NCI-H524 (cell line): ENCODE measurements around the gene PRPF8.

Experiments used
- DNase-seq, 2 experiments: peaks; one replicate each; lab custom pipeline; 2025; lab: John Stamatoyannopoulos, UW

The PRPF8 gene

DNA sequence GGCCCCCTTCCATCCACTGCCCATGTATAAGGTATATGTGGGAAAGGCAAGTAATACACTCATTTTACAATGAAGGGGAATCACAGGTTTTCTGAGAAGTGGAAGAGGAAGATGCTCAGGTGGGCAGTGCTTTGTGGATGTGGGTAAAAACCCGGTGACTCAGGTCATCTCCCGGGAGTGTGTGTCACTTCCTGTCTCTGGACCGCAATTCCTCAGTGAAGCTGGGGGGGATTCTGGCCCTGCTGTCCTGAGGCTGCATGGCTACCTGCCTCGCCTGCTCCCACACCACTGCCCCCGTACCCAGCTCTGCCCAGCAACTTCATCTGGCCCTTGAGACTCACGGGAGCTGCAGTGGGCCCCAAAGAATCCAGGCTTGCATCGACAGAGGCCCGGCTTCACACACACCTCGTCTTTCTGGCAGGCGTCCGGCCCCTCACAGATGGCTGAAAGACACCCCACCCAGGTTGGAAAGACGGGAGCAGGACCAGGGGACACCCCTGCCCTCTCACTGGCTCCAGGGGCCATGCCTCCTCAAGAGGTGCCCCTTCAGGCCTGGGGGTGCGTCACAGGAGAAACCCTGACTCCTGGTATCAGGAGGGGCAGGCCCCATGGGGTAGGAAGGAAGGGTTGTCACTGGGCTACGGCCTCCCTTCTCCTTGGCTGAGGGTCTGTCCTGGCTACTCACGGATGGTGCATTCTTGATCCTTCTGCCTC is 40.0 kb downstream of the PRPF8 start:
- no peak for DNase-seq

DNA sequence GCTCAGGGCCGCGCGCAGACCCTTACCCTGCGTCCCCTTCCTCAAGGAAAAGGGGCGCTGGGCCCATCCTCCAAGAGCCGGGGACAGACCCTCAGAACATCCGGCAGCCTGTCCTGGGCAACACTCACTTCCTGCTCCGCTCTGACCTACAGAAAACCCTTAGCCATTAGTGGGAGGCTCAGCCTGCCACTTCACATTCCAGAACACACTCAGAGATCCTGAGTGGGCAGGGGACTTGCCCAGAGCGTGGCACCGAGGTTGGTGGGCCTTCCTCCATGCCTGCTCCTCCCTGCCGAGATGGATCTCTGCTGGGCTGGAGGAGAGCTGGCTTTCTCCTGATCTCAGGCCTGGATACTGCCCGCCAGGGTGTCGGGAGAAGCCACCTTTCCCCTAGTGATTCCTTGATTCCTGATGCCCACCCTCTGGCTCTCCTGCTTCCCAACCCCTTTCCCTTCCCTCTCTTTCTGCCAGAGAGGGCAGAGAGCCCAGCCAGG is 40.6 kb downstream of the PRPF8 start:
- DNase-seq = no peak

DNA sequence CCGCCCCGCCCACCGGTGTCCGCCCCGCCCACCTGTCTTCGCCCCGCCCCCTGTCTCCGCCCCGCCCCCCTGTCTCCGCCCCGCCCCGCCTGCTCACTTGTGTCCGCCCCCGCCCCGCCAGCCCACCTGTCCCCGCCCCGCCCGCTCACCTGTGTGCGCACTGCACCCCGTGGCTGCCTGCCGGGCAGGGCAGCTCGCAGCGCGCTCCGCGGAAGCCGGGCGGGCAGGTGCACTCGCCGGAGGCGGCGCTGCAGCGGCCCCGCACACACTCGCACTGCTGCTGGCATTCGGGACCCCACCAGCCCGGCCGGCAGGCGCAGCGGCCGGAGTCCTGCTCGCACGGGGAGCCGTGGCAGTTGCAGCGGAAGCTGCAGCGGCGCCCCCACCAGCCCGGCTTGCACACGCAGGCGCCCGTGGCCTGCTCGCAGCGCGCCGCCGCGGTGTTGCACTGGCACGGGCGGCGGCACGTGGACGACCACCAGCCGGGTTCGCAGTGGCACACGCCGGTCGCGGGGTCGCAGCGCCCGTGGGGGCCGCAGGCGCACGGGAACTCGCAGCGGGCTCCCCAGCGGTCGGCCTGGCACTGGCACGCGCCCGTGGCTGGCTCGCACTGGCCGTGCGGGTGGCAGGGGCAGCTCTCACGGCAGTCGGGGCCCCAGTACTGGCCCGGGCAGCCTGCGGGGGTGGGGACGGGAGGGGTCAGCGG is 41.2 kb downstream of the PRPF8 start:
- peak in 1 of 2 experiments; percentile 49 for DNase-seq

DNA sequence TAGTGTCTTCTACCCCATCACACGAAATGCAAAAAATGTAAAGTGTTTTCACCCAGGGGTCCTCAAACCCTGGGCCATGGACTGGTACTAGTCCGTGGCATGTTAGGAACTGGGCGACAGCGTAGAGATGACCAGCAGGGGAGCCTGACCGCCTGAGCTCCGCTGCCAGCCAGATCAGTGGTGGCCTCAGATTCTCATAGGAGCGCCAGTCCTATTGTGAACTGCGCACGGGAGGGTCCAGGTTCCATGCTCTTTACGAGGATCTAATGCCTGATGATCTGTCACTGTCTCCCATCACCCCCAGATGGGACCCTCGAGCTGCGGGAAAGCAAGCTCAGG is 43.6 kb downstream of the PRPF8 start:
- DNase-seq = no peak

DNA sequence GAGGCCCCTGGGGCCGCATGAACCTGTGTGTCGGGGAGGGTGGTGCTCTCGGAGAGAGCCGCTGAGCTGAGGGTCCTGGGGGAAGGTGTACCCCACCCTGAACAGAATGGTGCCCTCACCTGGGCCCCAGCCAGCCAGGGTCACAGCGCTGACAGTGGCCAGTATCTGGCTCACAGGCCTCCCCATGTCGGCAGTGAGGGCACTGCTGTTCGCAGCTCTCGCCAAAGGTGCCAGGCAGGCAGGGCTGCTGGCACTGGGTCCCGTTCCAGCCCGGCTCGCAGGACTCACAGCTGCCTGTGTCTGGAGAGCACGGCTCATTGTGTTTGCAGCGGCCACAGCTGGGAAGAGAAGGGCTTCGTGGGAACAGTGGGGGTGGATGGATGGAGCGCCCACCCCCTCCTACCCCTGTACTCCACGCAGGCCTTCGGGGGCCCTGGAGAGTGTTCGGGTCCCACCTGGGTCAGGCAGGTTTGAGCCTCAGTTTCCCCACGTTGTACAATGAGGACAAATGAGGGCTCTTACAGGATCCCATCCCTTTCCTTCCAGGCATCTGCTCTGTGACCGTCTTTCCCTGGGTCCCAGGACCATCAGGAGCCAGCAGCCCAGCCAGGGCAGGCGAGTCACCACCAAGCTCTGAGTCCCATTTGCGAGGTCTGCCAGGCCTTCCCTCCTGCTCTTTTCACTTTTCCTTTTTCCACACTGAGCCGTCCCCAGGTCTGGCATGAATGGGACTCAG is 44.2 kb downstream of the PRPF8 start:
- peak in 1 of 2 experiments; percentile 15 for DNase-seq

DNA sequence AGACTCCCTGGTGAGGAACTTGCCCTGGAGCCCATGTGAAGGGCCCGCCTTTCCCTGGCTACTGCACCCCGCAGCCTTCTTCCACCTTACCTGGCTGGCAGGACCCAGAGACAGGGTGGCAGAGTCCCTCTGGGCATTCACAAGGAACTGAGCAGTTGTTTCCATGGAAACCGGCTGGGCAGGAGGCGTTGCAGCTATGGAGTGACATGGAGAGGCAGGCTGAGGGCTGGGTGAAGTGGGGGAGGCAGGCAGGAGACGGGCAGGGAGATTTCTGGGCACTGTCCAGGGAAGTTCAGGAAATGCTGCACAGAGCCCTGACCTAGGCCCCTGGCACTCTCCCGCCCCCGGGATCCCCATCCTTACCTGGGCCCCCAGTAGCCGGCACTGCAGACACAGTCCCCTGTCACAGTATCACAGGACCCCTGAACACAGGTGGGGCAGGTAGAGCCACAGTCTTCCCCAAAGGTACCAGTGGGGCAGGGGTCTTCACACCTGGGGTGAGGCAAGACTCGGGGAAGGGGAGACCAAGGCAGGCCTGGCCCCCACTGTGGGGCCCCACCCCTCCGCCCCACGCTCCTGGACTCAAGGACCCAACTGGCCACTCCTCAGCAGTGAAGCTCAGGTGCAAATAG is 45.0 kb downstream of the PRPF8 start:
- DNase-seq = peak; percentile 15 to 33

DNA sequence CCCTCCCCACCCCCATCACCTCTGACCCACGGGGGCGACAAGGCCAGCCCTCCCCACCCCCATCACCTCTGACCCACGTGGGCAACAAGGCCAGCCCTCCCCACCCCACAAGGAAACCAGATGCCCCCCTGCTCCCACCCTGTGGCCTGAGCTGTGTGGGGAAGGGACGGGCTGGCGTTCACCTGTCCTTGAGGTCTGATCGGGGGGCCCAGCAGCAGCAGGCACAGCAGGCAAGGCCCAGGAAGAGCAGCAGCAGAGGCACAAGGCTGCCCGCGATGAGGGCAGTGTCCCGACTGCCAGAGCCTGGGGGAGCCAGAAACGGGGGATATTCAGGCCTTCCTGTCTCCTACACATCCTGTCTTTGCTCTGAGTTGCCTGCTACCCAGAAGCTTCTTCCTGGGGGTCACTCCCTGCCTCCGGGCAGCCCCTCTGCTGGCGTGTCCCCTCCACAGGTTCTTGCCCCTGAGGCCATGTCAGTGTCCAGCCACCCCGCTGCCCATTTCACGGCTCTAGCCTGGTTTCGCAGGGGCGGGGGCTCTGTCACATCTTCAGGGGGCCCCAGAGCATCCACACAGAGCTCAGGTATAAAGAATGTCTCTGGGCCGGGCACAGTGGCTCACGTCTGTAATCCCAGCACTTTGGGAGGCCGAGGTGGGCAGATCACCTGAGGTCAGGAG is 45.9 kb downstream of the PRPF8 start:
- no peak for DNase-seq

DNA sequence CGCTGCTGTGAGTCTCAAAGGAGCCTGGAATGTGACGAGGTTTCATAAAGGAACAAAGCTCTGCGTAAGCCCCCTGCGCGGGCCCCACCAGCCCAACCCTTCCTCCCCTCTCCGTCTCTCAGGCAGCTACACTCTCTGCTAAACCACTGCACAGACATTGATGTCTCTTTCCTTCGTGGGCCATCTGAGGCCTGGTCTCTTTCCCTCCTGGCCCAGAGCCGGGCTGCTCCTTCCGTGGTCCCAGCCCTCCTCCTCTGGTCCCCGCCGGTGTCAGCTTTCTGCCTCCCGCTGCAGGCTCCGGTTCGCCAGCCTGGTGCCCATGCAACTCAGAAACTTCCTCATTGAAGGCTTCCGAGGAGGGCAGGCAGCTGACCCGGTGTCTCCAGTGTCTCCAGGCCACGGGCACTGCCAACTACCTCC is 46.5 kb downstream of the PRPF8 start:
- DNase-seq = no peak

DNA sequence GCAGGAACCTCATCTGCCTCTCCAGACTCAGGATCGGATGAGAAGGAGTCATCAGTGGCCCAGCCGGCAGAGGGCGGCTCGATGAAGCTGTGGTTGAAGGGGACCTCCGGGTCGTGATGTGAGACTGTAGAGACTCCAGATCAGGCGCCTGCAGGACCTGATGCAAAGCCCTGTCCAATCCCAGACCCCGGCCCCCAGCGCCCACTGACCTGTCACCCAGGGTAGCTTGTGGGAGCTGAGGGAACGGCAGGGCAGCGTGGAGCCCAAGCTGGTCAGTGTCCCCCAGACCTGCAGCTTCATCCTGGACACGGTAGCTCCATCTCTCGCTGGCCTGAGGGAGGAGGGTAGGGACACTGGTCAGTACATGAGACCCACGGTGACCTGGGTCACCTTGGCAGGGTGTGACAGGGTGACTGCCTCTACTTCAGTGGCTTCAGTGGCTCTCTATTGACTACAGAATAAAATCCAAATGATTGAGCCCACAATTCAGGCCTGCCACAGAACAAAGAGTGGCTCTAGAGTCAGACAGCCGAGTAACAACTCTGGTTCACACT is 47.9 kb downstream of the PRPF8 start:
- no peak for DNase-seq

DNA sequence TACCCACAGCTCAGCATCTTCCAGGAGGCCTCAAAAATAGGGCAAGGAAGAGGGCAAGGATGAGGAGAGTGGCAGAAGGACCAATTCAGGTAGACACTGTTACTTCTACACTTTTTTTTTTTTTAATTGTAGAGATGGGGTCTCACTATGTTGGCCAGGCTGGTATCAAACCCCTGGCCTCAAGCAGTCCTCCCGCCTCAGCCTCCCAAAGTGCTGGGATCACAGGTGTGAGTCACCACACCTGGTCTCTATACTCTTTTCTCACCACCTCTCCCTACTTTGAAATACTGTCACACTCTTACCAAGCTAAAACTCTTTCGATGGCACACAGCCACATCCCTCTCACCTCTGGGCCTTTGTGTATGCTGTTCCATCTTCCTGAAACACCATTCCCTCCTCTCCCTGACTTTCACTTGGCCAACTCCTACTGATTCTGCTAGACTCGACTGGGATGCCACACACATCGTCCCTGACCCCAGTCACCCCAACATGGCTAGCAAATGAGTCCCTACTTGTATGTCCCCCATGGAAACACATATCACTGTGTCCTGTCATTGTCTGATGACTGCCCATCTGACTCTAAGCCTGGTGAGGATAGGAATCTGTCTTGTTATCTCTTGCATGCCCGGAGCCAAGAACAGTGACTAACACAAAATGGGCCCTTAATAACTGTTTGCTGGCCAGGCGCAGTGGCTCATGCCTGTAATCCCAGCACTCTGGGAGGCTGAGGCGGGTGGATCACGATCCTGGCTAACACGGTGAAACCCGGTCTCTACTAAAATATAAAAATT is 48.8 kb downstream of the PRPF8 start:
- DNase-seq = no peak

DNA sequence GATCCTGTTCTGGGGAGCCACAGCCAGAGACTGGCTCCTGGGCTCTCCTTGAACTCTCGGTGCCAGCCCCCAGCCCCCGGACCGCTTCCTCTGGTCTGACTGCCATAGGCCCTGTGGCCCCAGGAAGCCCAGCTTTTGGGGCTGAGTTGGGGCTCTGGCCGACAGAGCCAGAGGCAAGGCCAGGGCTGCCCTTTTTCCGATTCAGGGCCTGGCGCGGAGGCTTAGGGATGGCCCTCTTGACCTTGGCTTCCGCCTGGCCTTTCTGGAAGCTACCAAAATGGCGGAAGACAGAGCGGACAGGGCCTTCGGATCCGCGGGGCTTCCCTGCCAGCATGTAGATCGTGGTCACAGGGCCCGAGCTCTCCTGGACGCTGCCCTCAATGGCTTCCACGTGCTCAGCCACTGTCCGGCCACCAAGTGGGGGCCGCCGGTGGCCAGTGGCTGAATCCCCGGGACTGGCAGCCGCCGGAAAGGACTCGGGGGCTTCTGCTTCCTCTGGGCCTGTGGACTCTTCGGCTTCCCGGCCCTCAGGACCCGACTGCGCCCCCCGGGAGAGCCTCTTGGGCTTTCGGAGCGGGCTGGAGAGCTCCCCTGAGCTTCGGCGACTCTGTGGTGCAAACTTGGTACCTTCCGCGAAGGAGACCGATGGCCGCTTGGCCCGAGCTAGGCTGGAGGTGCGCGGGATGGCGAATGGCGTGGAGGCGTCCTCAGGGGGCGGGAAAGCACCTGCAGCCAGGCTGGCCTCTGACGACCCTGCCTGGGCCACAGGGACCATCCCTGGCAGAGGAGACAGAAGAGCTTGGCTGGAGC is 49.6 kb downstream of the PRPF8 start:
- no peak for DNase-seq

DNA sequence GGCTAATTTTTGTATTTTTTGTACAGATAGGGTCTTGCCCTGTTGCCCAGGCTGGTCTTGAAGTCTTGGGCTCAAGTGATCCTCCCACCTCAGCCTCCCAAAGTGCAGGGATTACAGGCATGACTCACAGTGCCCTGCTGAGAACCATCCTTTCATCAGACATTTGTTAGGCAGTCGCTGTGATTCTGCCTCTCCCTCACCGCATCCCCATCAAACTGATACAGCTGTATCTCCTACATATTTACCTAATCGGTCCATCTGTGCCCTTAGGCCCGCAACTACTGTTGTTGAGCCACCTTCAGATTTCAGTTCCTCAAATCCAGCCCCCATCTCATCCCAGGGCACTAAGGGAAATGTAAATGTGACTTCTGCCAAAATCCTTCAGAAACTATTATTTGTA is 54.0 kb downstream of the PRPF8 start:
- DNase-seq = no peak

DNA sequence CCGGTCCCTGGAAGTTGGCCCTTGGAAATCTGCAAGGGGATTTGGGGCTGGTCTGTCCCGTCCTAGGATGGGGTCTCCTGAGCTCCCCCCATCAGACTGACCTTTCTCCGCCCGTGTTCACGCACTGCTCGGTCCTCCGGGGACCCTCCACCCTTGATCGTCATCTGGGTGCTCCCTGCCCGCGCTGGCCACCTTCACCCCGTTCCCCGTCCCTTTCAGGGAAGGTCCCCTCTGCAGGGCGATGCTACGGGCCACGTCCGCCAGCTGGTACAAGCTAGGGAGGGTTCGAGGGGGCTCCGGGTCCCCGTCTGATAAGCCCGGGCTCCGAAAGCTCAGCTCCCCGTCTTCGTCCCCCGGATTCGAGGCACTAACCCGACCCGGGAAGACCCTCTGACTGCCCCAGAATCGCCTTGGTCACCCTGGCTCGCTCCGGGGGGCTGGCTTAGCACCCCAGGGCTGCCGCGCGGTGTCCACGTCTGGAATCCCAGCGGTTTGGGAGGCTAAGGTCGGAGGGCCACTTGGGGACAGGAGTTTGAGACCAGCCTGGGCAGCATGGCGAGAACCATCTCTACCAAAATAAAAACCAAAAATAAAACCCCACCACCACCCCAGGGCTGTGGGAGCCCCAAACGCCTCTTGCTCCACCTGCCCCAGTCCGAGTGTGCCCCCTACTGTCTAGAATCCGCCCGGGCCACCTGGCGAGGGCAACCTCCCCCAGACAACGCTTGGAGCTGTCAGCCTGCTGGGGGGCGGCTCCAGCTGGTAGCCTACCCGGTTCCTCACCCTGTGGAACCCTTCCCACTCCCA is 55.0 kb downstream of the PRPF8 start:
- DNase-seq = peak; percentile 15 to 49

DNA sequence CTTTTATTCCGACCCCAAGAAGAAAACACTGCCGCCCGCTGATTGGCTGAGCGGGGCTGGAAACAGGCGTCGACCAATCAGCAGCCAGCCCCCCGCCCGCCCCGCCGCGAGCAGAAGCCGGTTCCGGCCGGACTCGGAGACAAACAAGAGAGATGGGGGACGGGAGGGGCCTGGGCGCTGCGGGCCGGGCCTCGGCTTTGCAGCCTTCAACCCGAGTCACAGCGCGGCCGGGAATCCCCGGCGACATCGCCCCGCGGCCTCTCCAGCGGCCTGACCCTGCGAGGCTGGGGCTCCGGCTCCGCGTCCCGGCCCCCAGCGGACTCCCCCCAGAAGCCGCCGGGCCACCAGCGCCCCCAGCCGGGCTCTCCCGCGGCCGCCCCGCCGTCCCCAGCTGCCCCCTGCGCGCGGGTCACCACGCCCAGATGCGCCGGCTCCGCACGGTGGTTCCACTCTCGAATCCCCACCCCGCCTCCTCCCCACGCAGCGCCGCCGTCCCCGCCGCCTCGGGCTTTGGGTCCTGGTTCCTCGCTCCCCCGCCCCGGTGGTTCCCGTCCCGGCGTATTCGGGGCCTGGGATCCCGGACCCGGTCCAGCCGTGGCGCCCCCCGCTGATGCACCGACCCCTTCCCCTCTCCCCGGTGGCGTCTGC is 55.7 kb downstream of the PRPF8 start:
- peak; percentile 89 to 93 for DNase-seq

DNA sequence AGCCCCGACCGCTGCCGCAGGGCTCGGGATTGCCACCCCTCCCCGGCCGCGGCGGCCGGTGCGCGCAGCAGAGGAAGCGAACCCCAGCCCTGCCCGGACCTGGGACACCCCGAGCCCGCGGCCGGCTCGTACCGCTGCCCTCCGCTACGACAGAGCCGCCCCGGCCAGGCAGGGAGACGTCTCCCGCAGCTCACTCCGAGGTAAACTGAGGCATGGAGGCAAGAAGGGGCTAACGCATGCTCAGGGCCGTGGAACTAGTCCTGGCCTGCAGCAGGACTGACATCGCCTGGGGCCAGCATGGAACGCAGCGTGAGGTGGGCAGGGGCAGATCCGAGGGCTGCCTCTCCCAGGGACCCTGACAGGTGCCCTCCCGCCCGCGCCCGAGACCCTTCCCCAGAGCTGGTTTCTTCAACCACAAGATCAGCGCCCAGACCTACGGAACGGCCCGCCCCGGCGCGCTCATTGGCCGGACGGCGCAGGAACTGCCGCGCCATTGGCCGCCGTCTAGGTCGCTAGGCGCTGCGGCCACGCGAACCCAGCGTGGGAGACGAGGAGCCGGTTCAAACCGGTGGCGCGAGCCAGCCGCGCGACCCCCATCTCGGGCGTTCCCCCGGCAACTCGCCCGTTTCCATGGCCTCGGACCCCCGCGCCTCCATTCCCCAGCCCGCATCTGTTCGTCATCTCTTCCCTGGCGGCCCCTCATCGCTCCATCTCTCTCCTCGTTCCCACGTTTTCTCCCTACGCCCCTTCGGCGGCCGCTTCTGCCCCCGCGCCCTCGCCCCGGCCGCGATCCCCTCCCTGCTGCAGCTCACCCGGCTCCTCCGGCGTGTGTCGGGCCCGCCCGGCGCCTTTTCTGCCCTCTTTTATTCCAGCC is 56.4 kb downstream of the PRPF8 start, which contains the start of gene SLC43A2:
SLC43A2 (minus strand) TSS at position 853 of the 874 bp plus-strand sequence. CDS start 960 bp downstream, outside the sequence.
- DNase-seq = peak; percentile 59 to 86

DNA sequence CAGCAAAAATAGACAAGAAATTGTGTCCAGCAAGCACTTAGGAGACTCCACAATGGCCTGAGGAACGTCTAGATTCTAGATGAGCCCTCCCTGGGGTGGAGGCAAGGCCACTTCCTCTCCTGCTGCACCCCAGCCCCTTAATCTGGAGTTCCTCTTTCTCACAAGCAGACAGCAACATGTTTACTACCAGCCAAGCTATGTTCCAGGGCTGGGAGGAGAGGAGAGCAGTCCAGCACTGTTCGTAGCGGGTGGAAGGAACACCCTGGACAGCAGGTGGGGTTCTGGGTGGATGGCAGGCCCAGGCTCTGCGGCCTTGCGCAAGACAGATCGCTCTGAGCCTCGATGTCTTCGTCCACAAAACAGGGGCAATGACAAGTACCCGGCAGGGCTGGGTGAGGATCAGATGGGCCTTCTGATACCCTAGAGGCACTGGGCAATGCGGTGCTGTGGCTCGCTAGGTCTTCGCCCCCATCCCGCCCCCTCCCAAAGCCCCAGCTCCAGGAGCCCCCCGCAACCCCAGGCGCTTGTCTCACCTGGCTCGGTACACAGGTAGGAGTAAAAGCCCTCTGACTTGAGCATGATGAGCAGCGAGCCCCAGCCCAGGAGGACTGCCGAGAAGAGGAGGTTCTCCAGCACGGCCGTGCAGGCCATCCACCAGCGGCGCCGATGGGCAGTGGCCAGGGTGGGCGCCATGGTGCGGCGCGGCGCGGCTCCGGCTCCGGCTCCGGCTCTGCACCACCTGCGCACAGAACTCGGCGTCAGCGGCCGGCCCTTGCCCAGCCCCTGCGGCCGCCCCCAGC is 57.3 kb downstream of the PRPF8 start:
- DNase-seq = no peak
